Karpas-422 (cell line): ENCODE results near the gene SYS1. TPM values are rescaled to one million over a fixed set of nuclear protein-coding genes. Genes with fewer than 3 reads are reported as not detected.

Experiments
- DNase-seq: peaks from one replicate; pipeline ENCODE4 v3.0.0-alpha.2; 2015
- H2AFZ ChIP-seq: fragments of 200-600 bp; sonication (generic); 2 replicates; pipeline ENCODE4 v1.6.1; 2014; ENCODE audit warnings: antibody characterized with exemption, low read length, mixed read lengths
- H3K27ac ChIP-seq: fragments of 200-600 bp; sonication (generic); 2 replicates; pipeline ENCODE4 v1.5.1; 2014; ENCODE audit warnings: mild to moderate bottlenecking, low read length, moderate library complexity
- H3K27me3 ChIP-seq: fragments of 200-600 bp; sonication (generic); 2 replicates; pipeline ENCODE4 v1.6.1; 2014; ENCODE audit warnings: low read length, mixed read lengths
- H3K36me3 ChIP-seq: fragments of 200-600 bp; sonication (generic); 2 replicates; pipeline ENCODE4 v1.6.1; 2014; ENCODE audit warnings: low read length, mixed read lengths; ENCODE audit not compliant: insufficient read depth
- H3K4me1 ChIP-seq: fragments of 200-600 bp; sonication (generic); 2 replicates; pipeline ENCODE4 v1.6.1; 2014; ENCODE audit warnings: mild to moderate bottlenecking, low read length, mixed read lengths
- H3K4me2 ChIP-seq: fragments of 200-600 bp; sonication (generic); 2 replicates; pipeline ENCODE4 v1.6.1; 2014; ENCODE audit warnings: low read length, low read depth, mild to moderate bottlenecking; ENCODE audit not compliant: poor library complexity, severe bottlenecking
- H3K4me3 ChIP-seq: fragments of 200-600 bp; sonication (generic); 2 replicates; pipeline ENCODE4 v1.5.1; 2014; ENCODE audit warnings: mild to moderate bottlenecking, antibody characterized with exemption, low read length, mixed read lengths
- H3K79me2 ChIP-seq: fragments of 200-600 bp; sonication (generic); 2 replicates; pipeline ENCODE4 v1.6.1; 2014; ENCODE audit warnings: mild to moderate bottlenecking, low read length, mixed read lengths
- H3K9ac ChIP-seq: fragments of 200-600 bp; sonication (generic); 2 replicates; pipeline ENCODE4 v1.6.0; 2014; ENCODE audit warnings: low read length
- H3K9me2 ChIP-seq: fragments of 200-600 bp; sonication (generic), shearing (Covaris generic); replicated peaks from 2 replicates; pipeline ENCODE4 v1.6.0; 2014; ENCODE audit warnings: mild to moderate bottlenecking, low read length, moderate library complexity; ENCODE audit not compliant: insufficient read depth
- H3K9me3 ChIP-seq: fragments of 300-700, 200-600 bp; sonication (generic); 2 replicates; pipeline ENCODE4 v1.6.1; 2014; ENCODE audit warnings: low read length, mixed read lengths
- H4K20me1 ChIP-seq: fragments of 200-600 bp; sonication (generic); 2 replicates; pipeline ENCODE4 v1.6.1; 2014; ENCODE audit warnings: mild to moderate bottlenecking, antibody characterized with exemption, low read length, low read depth; ENCODE audit not compliant: insufficient read depth
- total RNA-seq: library from RNA; depleted of rRNA; stranded (reverse); fragments of >200 nt; shearing (Covaris generic); gene quantifications from 2 replicates; pipeline ENCODE4 v1.2.3, GENCODE V29; 2014; ENCODE audit warnings: low replicate concordance

Gene SYS1
- total RNA-seq, 1 experiment from 2014 or later = 18.6 TPM

- Histone ChIP-seq H3K9me3 (no peaks in the 10 kb centered on the region), H4K20me1 (no peaks in the 10 kb centered on the region; the same call in 1 of the 2 replicates), H3K27me3 (no peaks in the 10 kb centered on the region), H3K36me3 (no peaks in the 10 kb centered on the region), H3K79me2 (no peaks in the 10 kb centered on the region), H3K27ac (no peak overlapping the region), H2AFZ (no peak overlapping the region), H3K4me3 (no peak overlapping the region), H3K9ac (no peak overlapping the region), H3K9me2 (no peaks in the 10 kb centered on the region), H3K4me1 (no peaks in the 10 kb centered on the region), H3K4me2 (peak overlapping the region; percentile 17)
- DNase-seq = no peak
These were observed 43.5 kb downstream of the SYS1 start for GRCh38 chr20:45406260-45407066.

GRCh38 chr20:45407067-45407745 lies 44.2 kb downstream of the SYS1 start:
- Histone ChIP-seq H3K27me3 (no peaks in the 10 kb centered on the region), H3K9me3 (no peaks in the 10 kb centered on the region), H2AFZ (no peak overlapping the region), H3K9ac (no peak overlapping the region), H3K4me1 (no peaks in the 10 kb centered on the region), H3K79me2 (no peaks in the 10 kb centered on the region), H3K27ac (no peak overlapping the region), H3K36me3 (no peaks in the 10 kb centered on the region), H3K4me2 (no peak overlapping the region), H3K4me3 (no peak overlapping the region), H3K9me2 (no peaks in the 10 kb centered on the region), H4K20me1 (no peaks in the 10 kb centered on the region; the same call in 1 of the 2 replicates)
- DNase-seq = no peak

GRCh38 chr20:45407783-45408645 lies 45.1 kb downstream of the SYS1 start, which contains the start of gene DBNDD2:
TSS of gene DBNDD2 (plus strand) at chr20:45408289. CDS start at chr20:45408468, 179 bp downstream.
- no peak for DNase-seq
- Histone ChIP-seq H3K4me3 (no peak within 1 kb of the TSS), H3K4me1 (no peaks in the 10 kb centered on the region), H4K20me1 (no peaks in the 10 kb centered on the region; the same call in 1 of the 2 replicates), H3K4me2 (no peak within 1 kb of the TSS), H2AFZ (no peak within 1 kb of the TSS), H3K27me3 (no peaks in the 10 kb centered on the region), H3K9me2 (no peaks in the 10 kb centered on the region), H3K79me2 (no peaks in the 10 kb centered on the region), H3K27ac (no peak within 1 kb of the TSS), H3K9ac (no peak within 1 kb of the TSS), H3K9me3 (no peaks in the 10 kb centered on the region), H3K36me3 (no peaks in the 10 kb centered on the region)

- Histone ChIP-seq H3K9me3 (no peaks in the 10 kb centered on the region), H3K4me1 (no peaks in the 10 kb centered on the region), H3K27me3 (no peaks in the 10 kb centered on the region), H3K27ac (no peak overlapping the region), H4K20me1 (no peaks in the 10 kb centered on the region; the same call in 1 of the 2 replicates), H3K4me3 (no peak overlapping the region), H3K36me3 (no peaks in the 10 kb centered on the region), H3K4me2 (no peak overlapping the region), H2AFZ (no peak overlapping the region), H3K9ac (no peak overlapping the region), H3K9me2 (no peaks in the 10 kb centered on the region), H3K79me2 (no peaks in the 10 kb centered on the region)
- DNase-seq = no peak
These were observed 45.8 kb downstream of the SYS1 start for GRCh38 chr20:45408646-45409213.

GRCh38 chr20:45409521-45410272 lies 46.7 kb downstream of the SYS1 start:
- Histone ChIP-seq H3K4me1 (peaks cover 6% of the 10 kb centered on the region), H3K4me2 (no peak overlapping the region), H3K9ac (no peak overlapping the region), H2AFZ (no peak overlapping the region), H3K27me3 (no peaks in the 10 kb centered on the region), H3K9me2 (no peaks in the 10 kb centered on the region), H3K9me3 (no peaks in the 10 kb centered on the region), H3K27ac (no peak overlapping the region), H3K4me3 (no peak overlapping the region), H4K20me1 (no peaks in the 10 kb centered on the region; the same call in 1 of the 2 replicates), H3K36me3 (no peaks in the 10 kb centered on the region), H3K79me2 (no peaks in the 10 kb centered on the region)
- no peak for DNase-seq

GRCh38 chr20:45410887-45411286 lies 47.9 kb downstream of the SYS1 start:
- peaks cover 16% of the 10 kb centered on the region for H3K4me1 ChIP-seq
- H2AFZ ChIP-seq = no peak overlapping the region
- no peak overlapping the region for H3K9ac ChIP-seq
- no peak overlapping the region for H3K4me3 ChIP-seq
- H3K79me2 ChIP-seq = no peaks in the 10 kb centered on the region
- DNase-seq = no peak
- no peaks in the 10 kb centered on the region for H3K36me3 ChIP-seq
- H3K9me2 ChIP-seq = no peaks in the 10 kb centered on the region
- H4K20me1 ChIP-seq = no peaks in the 10 kb centered on the region; the same call in 1 of the 2 replicates
- H3K4me2 ChIP-seq = no peak overlapping the region
- no peaks in the 10 kb centered on the region for H3K27me3 ChIP-seq
- H3K9me3 ChIP-seq = no peaks in the 10 kb centered on the region
- no peak overlapping the region for H3K27ac ChIP-seq

- DNase-seq = no peak
- Histone ChIP-seq H4K20me1 (no peaks in the 10 kb centered on the region), H3K9ac (no peak overlapping the region), H3K79me2 (peaks cover 17% of the 10 kb centered on the region), H2AFZ (no peak overlapping the region), H3K36me3 (no peaks in the 10 kb centered on the region), H3K27ac (no peak overlapping the region), H3K9me2 (no peaks in the 10 kb centered on the region), H3K4me3 (no peak overlapping the region), H3K4me1 (peaks cover 27% of the 10 kb centered on the region), H3K27me3 (no peaks in the 10 kb centered on the region), H3K4me2 (no peak overlapping the region), H3K9me3 (no peaks in the 10 kb centered on the region)
These were observed 49.7 kb downstream of the SYS1 start for GRCh38 chr20:45412653-45413052.
